Ectodermal cell (in vitro differentiated cells): ENCODE results near the gene TMTC1.

Source experiments
- H3K27ac ChIP-seq: 2 replicates; pipeline ENCODE4 v1.7.0; 2013; ENCODE audit warnings: mild to moderate bottlenecking, low read depth, low read length; ENCODE audit not compliant: insufficient read depth, poor library complexity, severe bottlenecking
- H3K27me3 ChIP-seq: 2 replicates; pipeline ENCODE4 v1.7.0; 2013; ENCODE audit warnings: mild to moderate bottlenecking, low read length; ENCODE audit not compliant: insufficient read depth, control insufficient read depth, poor library complexity, severe bottlenecking
- H3K36me3 ChIP-seq: one replicate; pipeline ENCODE4 v1.7.0; 2013; ENCODE audit warnings: low read length; ENCODE audit not compliant: control insufficient read depth, insufficient read depth
- H3K4me1 ChIP-seq: one replicate; pipeline ENCODE4 v1.7.0; 2013; ENCODE audit warnings: low read length; ENCODE audit not compliant: control insufficient read depth, insufficient read depth
- H3K4me3 ChIP-seq: 2 replicates; pipeline ENCODE4 v1.7.0; 2013; ENCODE audit warnings: low read depth, low read length, control low read depth; ENCODE audit not compliant: insufficient read depth
- H3K9me3 ChIP-seq: 2 replicates; pipeline ENCODE4 v1.7.0; 2013; ENCODE audit warnings: mild to moderate bottlenecking, low read length, moderate library complexity; ENCODE audit not compliant: control insufficient read depth
- whole genome bisulfite sequencing, 2 experiments: methylation state at CpG; one replicate each; pipeline ENCODE4 v1.1.7; 2013; ENCODE audit warnings: missing lambda C conversion rate in 2 of 2; 5-methylcytosine and 5-hydroxymethylcytosine counted together

TMTC1 gene

DNA sequence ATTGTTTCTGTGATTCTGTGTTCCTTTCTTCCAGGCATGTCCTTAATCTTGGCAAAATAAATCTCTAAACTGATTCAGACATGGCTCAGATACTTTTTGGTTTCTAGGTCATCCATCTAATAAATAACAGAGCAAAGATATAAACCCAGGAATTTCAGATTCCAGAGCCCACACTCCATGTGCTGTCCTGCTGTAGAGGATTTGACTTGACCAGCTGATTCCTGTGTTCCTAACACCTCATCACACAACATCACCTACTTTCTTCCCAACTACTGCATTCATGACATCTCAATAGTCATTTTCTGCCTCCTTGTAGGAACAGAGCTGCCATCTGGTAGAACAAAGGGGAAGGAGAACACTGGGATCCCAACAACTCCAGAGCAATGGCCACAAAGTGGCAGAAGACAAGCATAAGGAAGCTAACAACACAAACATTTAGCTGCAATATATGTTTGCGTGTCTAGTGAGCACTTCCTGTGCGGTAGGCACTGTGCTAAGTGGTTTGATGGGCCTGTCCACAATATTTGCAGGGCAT lies 194.4 kb downstream of the TMTC1 start:
- Histone ChIP-seq H3K9me3 (no peaks in the 10 kb centered on the region), H3K4me1 (no peaks in the 10 kb centered on the region), H3K4me3 (no peak overlapping the region), H3K36me3 (no peaks in the 10 kb centered on the region), H3K27ac (no peak overlapping the region), H3K27me3 (no peaks in the 10 kb centered on the region)
- WGBS, 2 experiments = 97 to 100% methylated on average over 2 of the region's 2 CpGs

DNA sequence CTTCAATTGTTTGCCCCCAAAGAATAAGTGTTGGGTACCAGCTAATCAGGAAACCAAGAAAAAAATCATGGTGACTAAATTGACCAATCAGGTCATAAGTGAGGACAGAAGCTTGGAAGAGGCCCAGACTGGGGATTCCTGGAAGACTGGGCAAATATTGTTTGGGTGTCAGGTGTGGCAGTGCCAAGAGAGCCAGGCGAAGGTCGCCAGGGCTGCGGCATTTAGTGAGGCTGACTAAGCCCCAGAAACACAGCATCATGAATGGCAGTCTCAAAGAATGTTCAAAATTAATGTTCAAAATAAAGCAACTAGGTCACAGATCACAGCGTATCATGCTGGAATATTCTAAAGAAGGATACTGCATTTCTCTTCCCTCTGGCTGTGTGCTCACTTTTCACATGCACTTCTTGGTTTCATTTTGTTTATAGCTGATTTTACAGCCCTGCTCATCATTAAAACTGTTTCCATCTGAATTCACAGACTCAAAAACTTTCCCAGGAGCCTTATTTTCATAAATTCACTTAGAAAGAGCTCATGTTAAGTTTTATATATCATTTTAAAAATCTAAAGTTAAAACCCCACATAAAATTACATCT lies 201.0 kb downstream of the TMTC1 start:
- 89 to 97% methylated on average over 4 of the region's 4 CpGs for WGBS, 2 experiments
- Histone ChIP-seq H3K4me1 (no peaks in the 10 kb centered on the region), H3K27me3 (no peaks in the 10 kb centered on the region), H3K27ac (no peak overlapping the region), H3K4me3 (no peak overlapping the region), H3K9me3 (no peaks in the 10 kb centered on the region), H3K36me3 (no peaks in the 10 kb centered on the region)

DNA sequence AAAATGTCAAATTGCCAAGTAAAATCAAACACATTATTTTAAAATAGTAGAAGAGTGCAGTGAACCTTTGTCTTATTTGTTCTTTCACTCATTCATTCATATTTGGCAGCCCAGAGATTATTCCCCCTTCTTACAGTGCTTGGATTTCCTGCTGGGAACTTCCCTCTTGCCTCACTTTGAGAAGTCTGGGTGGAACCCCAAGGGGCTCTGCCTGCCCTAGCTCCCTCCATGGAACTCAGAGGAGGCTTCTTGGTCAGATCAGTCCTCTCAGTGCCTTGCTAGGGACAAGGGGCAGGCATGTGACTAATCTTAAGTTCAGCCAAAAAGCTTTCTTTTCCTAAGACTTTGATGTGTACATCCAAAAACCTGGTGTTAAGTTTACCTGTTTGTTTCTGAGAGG lies 201.6 kb downstream of the TMTC1 start:
- Histone ChIP-seq H3K27ac (no peak overlapping the region), H3K36me3 (no peaks in the 10 kb centered on the region), H3K9me3 (no peaks in the 10 kb centered on the region), H3K4me3 (no peak overlapping the region), H3K4me1 (no peaks in the 10 kb centered on the region), H3K27me3 (no peaks in the 10 kb centered on the region)

DNA sequence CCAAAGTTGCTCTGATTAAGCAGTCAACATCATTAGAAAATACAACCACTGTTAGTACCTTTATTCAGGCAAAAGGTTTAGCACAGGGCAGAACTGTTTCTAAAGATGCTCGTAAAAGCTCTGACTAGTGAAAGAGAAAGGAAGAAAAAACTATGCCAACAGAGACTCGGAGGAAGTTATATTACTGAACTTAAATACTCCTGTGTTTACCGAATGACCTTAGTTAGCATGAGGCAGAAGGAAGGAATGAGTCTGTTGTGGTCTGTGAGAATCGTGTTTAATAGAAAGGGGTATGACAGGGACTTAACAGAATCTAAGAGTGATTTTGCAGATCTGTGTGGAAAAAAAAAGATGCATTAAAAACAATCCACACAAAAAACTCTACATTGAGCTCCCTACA lies 202.1 kb downstream of the TMTC1 start:
- Histone ChIP-seq H3K4me1 (no peaks in the 10 kb centered on the region), H3K4me3 (no peak overlapping the region), H3K9me3 (no peaks in the 10 kb centered on the region), H3K27ac (no peak overlapping the region), H3K36me3 (no peaks in the 10 kb centered on the region), H3K27me3 (no peaks in the 10 kb centered on the region)
- WGBS, 2 experiments = 85 to 91% methylated on average over 4 of the region's 4 CpGs

DNA sequence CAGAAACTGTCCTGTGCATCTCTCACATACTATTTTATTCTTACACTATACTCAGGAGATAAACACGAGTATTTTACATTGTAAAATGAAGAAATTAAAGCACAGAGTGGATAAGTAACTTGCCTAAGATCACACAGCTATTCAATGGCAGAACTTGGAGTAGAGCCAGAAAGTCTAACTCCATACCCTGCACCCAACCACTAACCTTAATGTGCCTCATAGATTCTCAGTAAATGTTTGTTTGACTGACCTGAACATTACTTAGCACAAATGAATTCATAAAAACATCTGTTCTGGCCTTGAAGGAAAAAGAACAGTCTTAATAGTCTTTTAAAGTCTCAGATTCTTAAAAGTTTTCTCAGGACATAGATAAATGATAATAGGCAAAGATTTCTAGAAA lies 202.8 kb downstream of the TMTC1 start:
- Histone ChIP-seq H3K36me3 (no peaks in the 10 kb centered on the region), H3K27me3 (no peaks in the 10 kb centered on the region), H3K27ac (no peak overlapping the region), H3K4me3 (no peak overlapping the region), H3K9me3 (no peaks in the 10 kb centered on the region), H3K4me1 (no peaks in the 10 kb centered on the region)
- WGBS, 2 experiments = no CpG with 5 or more reads among the region's 1 CpG

DNA sequence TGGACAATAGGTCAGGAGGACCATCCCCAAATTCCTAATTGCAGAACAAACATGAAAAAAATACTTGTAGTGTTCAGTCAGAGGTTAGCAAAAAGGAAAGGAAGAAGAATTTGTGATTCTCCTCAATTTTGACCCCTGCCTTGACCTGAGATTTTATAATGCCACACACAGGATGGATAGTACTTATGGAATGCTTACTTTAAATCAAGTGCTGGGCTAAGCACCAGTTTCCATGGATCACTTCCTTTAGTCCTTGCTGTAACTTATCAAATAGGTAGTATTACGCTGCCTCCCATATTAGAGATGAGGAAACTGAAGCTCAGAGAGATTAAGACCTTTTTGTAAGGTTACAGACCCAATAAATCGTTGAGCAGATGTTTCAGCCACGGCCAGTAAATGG lies 205.0 kb downstream of the TMTC1 start:
- WGBS, 2 experiments = 69 to 90% methylated on average over 2 to 3 of the region's 3 CpGs
- Histone ChIP-seq H3K27ac (no peak overlapping the region), H3K4me3 (no peak overlapping the region), H3K27me3 (no peaks in the 10 kb centered on the region), H3K9me3 (no peaks in the 10 kb centered on the region), H3K36me3 (no peaks in the 10 kb centered on the region), H3K4me1 (no peaks in the 10 kb centered on the region)

DNA sequence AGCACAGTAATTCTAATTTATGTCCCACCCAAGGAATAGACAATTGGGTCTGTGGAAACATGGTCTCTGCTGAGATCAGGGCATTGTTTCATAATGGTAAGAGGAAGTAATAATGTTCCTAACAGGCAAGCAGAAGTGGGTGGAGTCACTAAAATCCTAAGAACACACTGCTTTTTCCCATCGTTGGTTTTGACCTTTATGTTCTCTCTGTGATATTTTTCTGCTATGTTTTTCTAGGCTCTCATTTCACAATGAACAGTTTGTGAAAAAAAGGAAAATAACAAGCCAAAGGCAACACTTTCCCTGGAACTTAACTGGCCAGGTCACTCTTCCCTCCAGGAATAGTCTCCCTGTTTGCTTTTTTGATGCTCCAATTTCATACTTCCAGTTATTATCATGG lies 205.7 kb downstream of the TMTC1 start:
- no peaks in the 10 kb centered on the region for H3K27me3 ChIP-seq
- no peak overlapping the region for H3K27ac ChIP-seq
- no peaks in the 10 kb centered on the region for H3K4me1 ChIP-seq
- no peaks in the 10 kb centered on the region for H3K36me3 ChIP-seq
- WGBS, 2 experiments = 95 to 100% methylated on average over 1 of the region's 1 CpG
- no peaks in the 10 kb centered on the region for H3K9me3 ChIP-seq
- no peak overlapping the region for H3K4me3 ChIP-seq

DNA sequence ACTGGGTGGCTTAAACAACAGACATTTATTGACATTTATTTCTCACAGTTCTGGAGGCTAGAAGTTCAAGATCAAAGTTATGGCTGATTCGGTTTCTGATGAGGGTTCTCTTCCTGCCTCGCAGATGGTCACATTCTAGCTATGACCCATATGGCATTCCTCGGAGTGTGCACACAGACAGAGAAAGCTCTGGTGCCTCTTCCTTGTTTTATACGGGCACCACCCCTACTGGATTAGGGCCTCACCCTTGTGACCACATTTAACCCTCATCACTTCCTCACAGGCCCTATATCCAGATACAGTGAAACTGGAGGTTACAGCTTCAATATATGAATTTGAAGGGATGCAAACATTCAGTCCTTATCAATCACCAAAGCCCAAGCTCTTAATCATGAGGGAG lies 209.2 kb downstream of the TMTC1 start:
- no peak overlapping the region for H3K27ac ChIP-seq
- WGBS, 2 experiments = 97% methylated on average over 4 of the region's 4 CpGs
- no peaks in the 10 kb centered on the region for H3K36me3 ChIP-seq
- no peaks in the 10 kb centered on the region for H3K4me1 ChIP-seq
- H3K9me3 ChIP-seq = no peaks in the 10 kb centered on the region
- no peak overlapping the region for H3K4me3 ChIP-seq
- H3K27me3 ChIP-seq = no peaks in the 10 kb centered on the region

DNA sequence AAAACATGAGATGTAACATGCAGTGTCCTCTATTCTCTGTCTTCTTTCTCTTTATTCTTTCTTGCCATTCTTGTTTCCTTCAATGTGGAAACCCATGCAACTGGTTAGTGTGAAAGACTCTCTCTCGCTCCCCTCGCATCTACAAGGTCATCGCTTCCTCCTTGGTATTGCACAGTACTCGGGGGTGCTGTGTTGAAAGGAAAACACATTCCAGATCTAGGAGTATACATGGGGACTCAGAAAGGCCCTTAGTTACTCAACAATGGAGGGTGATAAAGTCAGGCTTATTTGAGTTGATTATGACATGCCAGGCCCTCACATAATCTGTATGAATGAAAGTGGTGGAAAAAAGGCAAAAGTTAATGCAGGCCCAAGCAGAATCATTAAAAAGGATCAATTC lies 210.8 kb downstream of the TMTC1 start:
- 85 to 100% methylated on average over 2 to 3 of the region's 4 CpGs for WGBS, 2 experiments

DNA sequence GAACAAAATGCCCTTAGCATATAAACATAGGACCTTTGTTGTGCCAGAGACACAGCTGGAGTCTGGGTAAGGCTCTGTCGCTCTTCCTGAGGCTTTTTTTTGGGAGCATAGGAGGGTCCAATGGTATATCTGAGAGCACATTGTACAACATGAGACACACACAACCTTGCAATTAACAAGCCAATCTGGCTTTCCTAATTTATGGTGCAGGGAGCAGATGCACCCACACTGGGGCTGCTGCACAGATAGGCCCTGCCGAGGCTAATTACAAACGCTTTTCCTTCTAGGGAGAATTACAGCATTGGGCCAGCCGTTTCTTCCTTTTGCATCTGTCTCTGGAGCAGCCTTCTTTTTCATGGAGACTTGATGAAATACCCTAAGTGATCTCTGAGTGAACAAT lies 211.3 kb downstream of the TMTC1 start:
- no peak overlapping the region for H3K4me3 ChIP-seq
- no peak overlapping the region for H3K27ac ChIP-seq
- 89 to 94% methylated on average over 4 of the region's 4 CpGs for WGBS, 2 experiments
- no peaks in the 10 kb centered on the region for H3K36me3 ChIP-seq
- H3K27me3 ChIP-seq = no peaks in the 10 kb centered on the region
- no peaks in the 10 kb centered on the region for H3K4me1 ChIP-seq
- H3K9me3 ChIP-seq = no peaks in the 10 kb centered on the region

More for the DNA sequence above, 210.8 kb downstream of the TMTC1 start:
- H3K4me1 ChIP-seq = no peaks in the 10 kb centered on the region
- no peaks in the 10 kb centered on the region for H3K27me3 ChIP-seq
- no peaks in the 10 kb centered on the region for H3K36me3 ChIP-seq
- H3K9me3 ChIP-seq = no peaks in the 10 kb centered on the region
- no peak overlapping the region for H3K4me3 ChIP-seq
- no peak overlapping the region for H3K27ac ChIP-seq
